Fibroblast of mammary gland (primary cell): Measurements from ENCODE around the gene HSD17B12.

Source experiments
- DNase-seq: peaks from one replicate; pipeline ENCODE4 v3.0.0-alpha.2; 2010; ENCODE audit warnings: low read depth
- H3K4me3 ChIP-seq: 2 replicates; pipeline ENCODE4 v1.5.1; 2011; ENCODE audit warnings: low read depth, mild to moderate bottlenecking, low read length, moderate library complexity; ENCODE audit not compliant: control insufficient read depth
- TF ChIP-seq, protein P1 (sequence below): conservative IDR thresholded peaks from 2 replicates; pipeline ENCODE4 v1.5.1; 2011; ENCODE audit warnings: low read depth, low read length, inconsistent platforms; ENCODE audit not compliant: control insufficient read depth, insufficient read depth

HSD17B12 gene

DNA sequence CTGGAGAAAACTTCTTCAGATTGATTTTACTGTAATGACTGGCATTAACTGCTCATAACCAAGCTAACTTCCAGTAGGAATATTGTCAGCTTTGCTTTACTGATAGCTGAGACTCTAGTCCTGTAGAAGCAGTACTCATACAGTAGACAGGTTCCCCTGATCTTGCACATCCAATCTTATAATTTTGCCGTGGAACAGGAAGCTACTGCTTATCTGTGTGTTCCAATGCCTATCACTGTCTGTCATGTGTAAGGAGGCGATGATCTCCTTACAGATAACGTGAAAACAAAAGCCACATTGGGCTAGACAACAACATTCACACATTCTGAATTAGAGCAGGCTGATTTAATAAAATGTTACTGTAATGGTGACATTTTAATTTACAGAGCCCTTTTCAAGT, 13.2 kb downstream of the HSD17B12 start:
- DNase-seq, result no peak
- TF ChIP-seq, protein P1, sequence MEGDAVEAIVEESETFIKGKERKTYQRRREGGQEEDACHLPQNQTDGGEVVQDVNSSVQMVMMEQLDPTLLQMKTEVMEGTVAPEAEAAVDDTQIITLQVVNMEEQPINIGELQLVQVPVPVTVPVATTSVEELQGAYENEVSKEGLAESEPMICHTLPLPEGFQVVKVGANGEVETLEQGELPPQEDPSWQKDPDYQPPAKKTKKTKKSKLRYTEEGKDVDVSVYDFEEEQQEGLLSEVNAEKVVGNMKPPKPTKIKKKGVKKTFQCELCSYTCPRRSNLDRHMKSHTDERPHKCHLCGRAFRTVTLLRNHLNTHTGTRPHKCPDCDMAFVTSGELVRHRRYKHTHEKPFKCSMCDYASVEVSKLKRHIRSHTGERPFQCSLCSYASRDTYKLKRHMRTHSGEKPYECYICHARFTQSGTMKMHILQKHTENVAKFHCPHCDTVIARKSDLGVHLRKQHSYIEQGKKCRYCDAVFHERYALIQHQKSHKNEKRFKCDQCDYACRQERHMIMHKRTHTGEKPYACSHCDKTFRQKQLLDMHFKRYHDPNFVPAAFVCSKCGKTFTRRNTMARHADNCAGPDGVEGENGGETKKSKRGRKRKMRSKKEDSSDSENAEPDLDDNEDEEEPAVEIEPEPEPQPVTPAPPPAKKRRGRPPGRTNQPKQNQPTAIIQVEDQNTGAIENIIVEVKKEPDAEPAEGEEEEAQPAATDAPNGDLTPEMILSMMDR, result no peak
- H3K4me3 ChIP-seq, result no peak overlapping the region

DNA sequence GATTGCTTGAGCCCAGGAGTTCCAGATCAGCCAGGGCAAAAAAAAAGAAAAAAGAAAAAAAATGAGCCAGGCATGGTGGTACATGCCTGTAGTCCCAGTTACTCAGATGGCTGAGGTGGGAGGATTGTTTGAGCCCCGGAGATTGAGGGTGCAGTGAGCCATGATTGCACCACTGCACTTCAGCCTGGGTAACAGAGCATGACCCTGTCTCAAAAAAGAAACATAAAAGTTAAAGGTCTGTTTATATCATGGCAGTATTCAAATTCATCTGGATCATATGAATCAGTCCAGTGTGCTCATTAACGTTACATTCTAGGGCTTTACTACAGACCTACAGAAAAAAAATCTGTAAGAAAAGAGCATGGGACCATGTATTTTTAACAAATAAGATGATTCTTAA, 13.9 kb downstream of the HSD17B12 start:
- TF ChIP-seq, protein P1, result no peak
- no peak for DNase-seq
- no peak overlapping the region for H3K4me3 ChIP-seq

DNA sequence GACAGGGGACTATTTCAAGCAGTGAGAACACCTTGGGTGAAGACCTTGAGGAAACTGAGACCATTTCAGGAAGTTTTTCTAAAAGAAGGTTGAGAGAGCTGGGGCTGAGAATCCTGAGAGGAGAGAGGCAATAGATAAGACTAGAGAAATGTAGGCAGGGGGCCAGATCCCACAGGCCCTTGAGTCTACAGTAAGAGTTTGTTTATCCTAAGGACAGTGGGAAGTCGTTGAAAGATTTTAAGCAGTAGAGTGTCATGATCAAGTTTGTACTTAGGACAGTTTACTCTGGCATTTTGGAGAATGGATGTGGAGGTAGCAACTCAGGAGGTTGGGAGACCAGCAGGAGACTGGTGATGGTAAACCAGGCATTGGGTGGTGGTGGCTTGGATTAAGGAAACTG, 17.1 kb downstream of the HSD17B12 start:
- H3K4me3 ChIP-seq, result no peak overlapping the region
- TF ChIP-seq, protein P1, result no peak
- no peak for DNase-seq

DNA sequence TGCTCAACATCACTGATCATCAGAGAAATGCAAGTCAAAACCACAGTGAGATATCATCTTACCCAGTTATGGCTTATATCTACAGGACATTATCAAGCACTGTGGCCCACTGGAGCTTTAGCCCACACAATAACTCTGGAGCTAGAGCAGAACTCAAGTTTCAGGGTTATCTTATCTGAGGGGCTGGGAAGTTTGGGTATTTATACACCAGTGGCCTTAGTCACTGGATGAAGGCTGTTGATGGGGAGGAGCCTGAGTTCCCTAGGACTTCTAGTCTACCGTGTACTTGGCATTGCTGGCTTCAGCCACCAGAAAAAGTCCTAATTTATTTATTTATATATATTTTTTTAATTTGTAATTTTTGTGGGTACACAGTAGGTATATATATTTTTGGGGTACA, 19.3 kb downstream of the HSD17B12 start:
- H3K4me3 ChIP-seq, result no peak overlapping the region
- TF ChIP-seq, protein P1, result no peak
- no peak for DNase-seq

DNA sequence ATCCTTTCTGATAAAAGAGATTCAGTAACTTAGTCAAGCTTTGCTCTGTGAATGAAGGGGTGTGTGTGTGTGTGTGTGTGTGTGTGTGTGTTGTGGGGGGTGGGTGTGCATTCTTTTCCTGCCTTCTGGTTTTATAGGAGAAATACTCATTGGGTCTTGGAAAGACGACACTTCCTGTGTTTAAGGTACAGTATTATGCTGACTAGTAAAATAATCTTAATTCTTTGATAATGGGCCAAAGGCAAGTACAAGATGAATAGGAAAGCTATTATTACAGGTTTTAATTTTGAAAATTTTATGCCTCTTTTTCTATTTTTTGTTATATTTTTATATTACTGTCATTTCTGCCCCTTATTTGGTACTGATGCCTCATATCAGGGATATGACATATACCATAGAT, 26.1 kb downstream of the HSD17B12 start:
- DNase-seq, result no peak
- no peak overlapping the region for H3K4me3 ChIP-seq
- TF ChIP-seq, protein P1, result no peak

DNA sequence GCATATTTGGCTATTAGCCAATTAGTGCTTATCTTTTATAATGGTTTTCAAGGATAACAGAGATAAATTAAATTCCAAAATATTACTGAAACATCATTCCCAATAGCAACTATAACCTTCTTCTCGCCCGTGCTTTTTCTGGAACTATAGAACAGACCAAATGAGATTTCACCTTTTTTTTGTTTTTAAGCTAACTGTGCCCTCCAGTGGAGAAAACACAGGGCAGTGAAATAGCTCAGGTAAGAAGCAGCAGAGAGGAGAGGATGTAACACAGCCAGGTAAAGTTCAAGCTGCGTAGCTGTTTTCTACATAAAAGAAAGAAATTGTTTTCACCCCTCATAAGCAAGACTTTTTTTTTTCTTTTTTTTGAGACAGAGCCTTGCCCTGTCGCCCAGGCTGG, 28.2 kb downstream of the HSD17B12 start:
- no peak overlapping the region for H3K4me3 ChIP-seq
- TF ChIP-seq, protein P1, result peak; percentile 9
- DNase-seq, result no peak

DNA sequence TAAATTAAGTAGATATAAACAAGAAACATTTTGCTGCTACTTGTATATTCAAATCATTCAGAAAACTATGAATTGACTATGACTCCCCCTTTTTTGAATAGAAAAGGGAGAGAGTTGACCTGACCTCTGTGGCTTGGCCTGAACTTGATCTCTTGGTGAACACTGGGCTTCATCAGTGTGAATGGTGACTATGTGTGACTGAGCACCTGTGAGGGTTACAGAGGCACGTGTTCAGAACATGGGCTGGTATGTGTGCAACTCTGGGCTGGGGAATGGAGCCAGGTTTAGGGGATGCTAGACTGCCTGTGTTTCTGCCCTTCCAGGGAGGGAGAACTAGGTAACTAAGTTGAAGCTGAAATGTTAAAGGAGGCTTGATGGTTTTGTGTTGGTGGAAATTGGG, 29.2 kb downstream of the HSD17B12 start:
- no peak overlapping the region for H3K4me3 ChIP-seq
- TF ChIP-seq, protein P1, result no peak
- DNase-seq, result peak; percentile 2
